Lung (tissue), 16 donors: ENCODE measurements around the gene PRKCD. TPM values are rescaled to one million over a fixed set of nuclear protein-coding genes. Genes with fewer than 3 reads are reported as not detected.

Experiments used
- ATAC-seq: fragments of 200-7000 bp; cut with Tn5 transposase; one replicate; pipeline ENCODE4 v1.9.1; 2020; ENCODE audit warnings: moderate number of reproducible peaks; ENCODE audit not compliant: insufficient read depth, low FRiP score
- DNase-seq, 3 donors: peaks; one replicate each; pipeline ENCODE4 v3.0.0-alpha.2; 2013 to 2017
- H3K27ac ChIP-seq, 2 donors: one replicate each; pipeline ENCODE4 v1.5.1; 2013; ENCODE audit warnings: mild to moderate bottlenecking in 2 of 2, moderate library complexity in 2 of 2, control low read depth in 1 of 2, inconsistent platforms in 1 of 2, low read depth in 1 of 2, low read length in 1 of 2
- H3K27me3 ChIP-seq, 3 donors: one replicate each; pipeline ENCODE4 v1.5.1; 2013; ENCODE audit warnings: low read length in 2 of 3; ENCODE audit not compliant: control insufficient read depth in 3 of 3, insufficient read depth in 3 of 3
- H3K36me3 ChIP-seq, 4 donors: one replicate each; pipeline ENCODE4 v1.5.1; 2013; ENCODE audit warnings: low read length in 4 of 4, mild to moderate bottlenecking in 1 of 4, moderate library complexity in 1 of 4; ENCODE audit not compliant: control insufficient read depth in 4 of 4, insufficient read depth in 4 of 4
- H3K4me1 ChIP-seq, 5 donors: one replicate each; pipeline ENCODE4 v1.5.1; 2013; ENCODE audit warnings: low read length in 5 of 5, mild to moderate bottlenecking in 2 of 5, moderate library complexity in 1 of 5; ENCODE audit not compliant: control insufficient read depth in 5 of 5, insufficient read depth in 5 of 5
- H3K4me3 ChIP-seq: one replicate; pipeline ENCODE4 v1.5.1; 2013; ENCODE audit warnings: mild to moderate bottlenecking, control low read depth, moderate library complexity
- H3K9ac ChIP-seq, 2 donors: one replicate each; pipeline ENCODE4 v1.5.1; 2013; ENCODE audit warnings: low read length in 2 of 2, control low read depth in 1 of 2; ENCODE audit not compliant: insufficient read depth in 1 of 2
- H3K9me3 ChIP-seq, 4 donors: one replicate each; pipeline ENCODE4 v1.5.1; 2013; ENCODE audit warnings: low read length in 3 of 4, mild to moderate bottlenecking in 1 of 4, moderate library complexity in 1 of 4; ENCODE audit not compliant: control insufficient read depth in 4 of 4, insufficient read depth in 3 of 4
- CTCF ChIP-seq: IDR thresholded peaks from 2 replicates; pipeline ENCODE4 v1.5.1; 2012; ENCODE audit warnings: mild to moderate bottlenecking; ENCODE audit errors: control extremely low read depth, extremely low read depth
- whole genome bisulfite sequencing, 2 donors: extraction: QIAGEN DNeasy Blood & Tissue Kit; methylation state at CpG; one replicate each; pipeline ENCODE4 v1.1.7; 2013; 5-methylcytosine and 5-hydroxymethylcytosine counted together
- long read RNA-seq, 5 donors: transcript quantifications; one replicate each; lab custom pipeline, GENCODE V29; 2026
- polyA plus RNA-seq, 2 donors: library from polyadenylated mRNA; stranded (reverse); fragments of 200-250 nt; gene quantifications; one replicate each; pipeline ENCODE4 v1.2.1, GENCODE V29; 2013
- total RNA-seq, 2 donors: library from RNA; depleted of rRNA in 1 of 2; stranded (reverse); fragments of >200 nt in 1 of 2; gene quantifications; one replicate each; pipeline ENCODE4 v1.2.1, GENCODE V29; 2014 to 2021
- donor health status: control.
- donor health status: control.
- donor health status: Bipolar disorder and iron deficiency.
- donor health status: healthy.
- donor health status: DM: yes; HTN: yes; CAD: no.

Gene PRKCD
- total RNA-seq (10 to 100 TPM; 34.9 to 85.2 TPM), polyA plus RNA-seq (10 to 100 TPM; 47.3 to 84.5 TPM)
- long read RNA-seq, donor 1, transcript PRKCD-202 (18 exons, 2,810 nt), result major isoform, 5 of 25 reads
- long read RNA-seq, donor 1, partial matches to known transcripts, result 19 of 25 reads
- long read RNA-seq, donor 1, other reads (novel, unspliced or antisense), result 0 of 25 reads
- long read RNA-seq, donor 2, partial matches to known transcripts, result 5 of 8 reads
- long read RNA-seq, donor 2, other reads (novel, unspliced or antisense), result 0 of 8 reads
- long read RNA-seq, donor 3, partial matches to known transcripts, result 0 of 3 reads
- long read RNA-seq, donor 3, other reads (novel, unspliced or antisense), result 0 of 3 reads
- long read RNA-seq, donor 4, partial matches to known transcripts, result 8 of 10 reads
- long read RNA-seq, donor 4, other reads (novel, unspliced or antisense), result 0 of 10 reads
- long read RNA-seq, donor 5, partial matches to known transcripts, result 18 of 22 reads
- long read RNA-seq, donor 5, other reads (novel, unspliced or antisense), result 0 of 22 reads

- TF ChIP-seq CTCF, result no peak
- Histone ChIP-seq H3K27ac (peak within 1 kb of the TSS; percentile 67 to 93), H3K9ac (peak within 1 kb of the TSS; percentile 29 to 55), H3K27me3 (peaks cover 0 to 5% (median 0%) of the 10 kb centered on the region in 3 donors), H3K9me3 (no peaks in the 10 kb centered on the region), H3K36me3 (peaks cover 0 to 4% (median 0%) of the 10 kb centered on the region in 4 donors), H3K4me3 (peak within 1 kb of the TSS; percentile 75), H3K4me1 (peaks cover 0 to 37% (median 22%) of the 10 kb centered on the region in 5 donors)
- peak; percentile 79 to 91 (median 84) for DNase-seq
- peak; percentile 83 for ATAC-seq
- 0% methylated on average over 50 to 88 of the region's 88 CpGs for WGBS, 2 donors
These were observed at the start of gene PRKCD for GRCh38 chr3:53160660-53161449. Gene PRKCD, plus strand, starts transcription at chr3:53161209. Its CDS starts 17,214 bp downstream, at chr3:53178423.

GRCh38 chr3:53111822-53112221 lies 49.2 kb upstream of the PRKCD start:
- ATAC-seq, result no peak
- DNase-seq, result peak in 1 of 3 donors; percentile 32
- Histone ChIP-seq H3K27me3 (no peaks in the 10 kb centered on the region), H3K9me3 (no peaks in the 10 kb centered on the region), H3K9ac (no peak overlapping the region), H3K4me1 (peaks cover 0 to 19% (median 0%) of the 10 kb centered on the region in 5 donors), H3K4me3 (no peak overlapping the region), H3K27ac (no peak overlapping the region), H3K36me3 (peaks cover under 1 to 19% (median 10%) of the 10 kb centered on the region in 4 donors)
- 88 to 93% methylated on average over 3 of the region's 3 CpGs for WGBS, 2 donors
- TF ChIP-seq CTCF, result no peak

- ATAC-seq (no peak), DNase-seq (no peak)
- Histone ChIP-seq H3K4me1 (peaks cover 0 to 19% (median 0%) of the 10 kb centered on the region in 5 donors), H3K9me3 (no peaks in the 10 kb centered on the region), H3K36me3 (peaks cover 3 to 29% (median 14%) of the 10 kb centered on the region in 4 donors), H3K27ac (peak overlapping the region in 1 of 2 donors; percentile 85), H3K9ac (no peak overlapping the region), H3K27me3 (no peaks in the 10 kb centered on the region), H3K4me3 (no peak overlapping the region)
- TF ChIP-seq CTCF, result no peak
- 90 to 96% methylated on average over 1 of the region's 1 CpG for WGBS, 2 donors
These were observed 47.6 kb upstream of the PRKCD start for GRCh38 chr3:53113293-53114010.
